ENCODE results near the gene NRARP. TPM values are rescaled to one million over a fixed set of nuclear protein-coding genes. Genes with fewer than 3 reads are reported as not detected.

Gene NRARP
- polyA plus RNA-seq, 1 experiment, result 0.17 TPM

GRCh38 chr9:137317718-137318511, 15.8 kb upstream of the NRARP start:
- H3K4me3 ChIP-seq (ENCODE audit: low read depth, low read length), result no peak overlapping the region
- no peaks in the 10 kb centered on the region for H3K36me3 ChIP-seq (ENCODE audit: control insufficient read depth, insufficient read depth, low read length)
- H3K27me3 ChIP-seq (ENCODE audit: control insufficient read depth, insufficient read depth, low read length), result no peaks in the 10 kb centered on the region
- ChIA-PET CTCF (interaction anchor here (1.0 to 2.3 kb wide), 4 partner anchors 11 to 16 kb away, joined by 3 to 8 read pairs (median 4); partner anchors contain the start of gene NRARP), POLR2A (no interaction called here)
- no peak for TF ChIP-seq CTCF (IDR thresholded peaks at IDR 0.05; ENCODE audit: insufficient read depth, low read depth, low read length)
- no peak for DNase-seq (ENCODE audit: low read depth)

- CTCF ChIA-PET, result interaction anchor here (0.5 to 2.3 kb wide), 2 partner anchors 15 to 218 kb away, joined by 3 to 8 read pairs; partner anchors contain the start of gene NRARP
- DNase-seq (ENCODE audit: low read depth), result no peak
- H3K4me3 ChIP-seq (ENCODE audit: low read depth, low read length), result no peak overlapping the region
- H3K27me3 ChIP-seq (ENCODE audit: control insufficient read depth, insufficient read depth, low read length), result no peaks in the 10 kb centered on the region
- POLR2A ChIA-PET, result no interaction called here
- H3K36me3 ChIP-seq (ENCODE audit: control insufficient read depth, insufficient read depth, low read length), result no peaks in the 10 kb centered on the region
- TF ChIP-seq CTCF (IDR thresholded peaks at IDR 0.05; ENCODE audit: insufficient read depth, low read depth, low read length), result no peak
Observed at GRCh38 chr9:137317021-137317717, 15.1 kb upstream of the NRARP start.

GRCh38 chr9:137316012-137316981, 14.2 kb upstream of the NRARP start:
- H3K27me3 ChIP-seq (ENCODE audit: control insufficient read depth, insufficient read depth, low read length), result no peaks in the 10 kb centered on the region
- no peaks in the 10 kb centered on the region for H3K36me3 ChIP-seq (ENCODE audit: control insufficient read depth, insufficient read depth, low read length)
- ChIA-PET POLR2A (no interaction called here), CTCF (interaction anchor here (0.5 to 2.3 kb wide), 2 partner anchors 14 to 219 kb away, joined by 3 to 8 read pairs; partner anchors contain the start of gene NRARP)
- no peak for TF ChIP-seq CTCF (IDR thresholded peaks at IDR 0.05; ENCODE audit: insufficient read depth, low read depth, low read length)
- no peak for DNase-seq (ENCODE audit: low read depth)
- peak overlapping the region; percentile 16 for H3K4me3 ChIP-seq (ENCODE audit: low read depth, low read length)

- no peaks in the 10 kb centered on the region for H3K27me3 ChIP-seq (ENCODE audit: control insufficient read depth, insufficient read depth, low read length)
- POLR2A ChIA-PET, result interaction anchor here (0.5 kb wide), 1 partner anchor 18 kb away, joined by 3 read pairs; no protein-coding TSS in a partner anchor
- H3K36me3 ChIP-seq (ENCODE audit: control insufficient read depth, insufficient read depth, low read length), result no peaks in the 10 kb centered on the region
- 0 out of 2 replicates have a peak overlapping the region, but pooled peaks have one; percentile 11 for H3K4me3 ChIP-seq (ENCODE audit: low read depth, low read length)
- CTCF ChIA-PET, result interaction anchor here (2.3 kb wide), 1 partner anchor 13 kb away, joined by 8 read pairs; the partner anchor contains the start of gene NRARP
- no peak for TF ChIP-seq CTCF (IDR thresholded peaks at IDR 0.05; ENCODE audit: insufficient read depth, low read depth, low read length)
- no peak for DNase-seq (ENCODE audit: low read depth)
Observed at GRCh38 chr9:137315581-137316011, 13.5 kb upstream of the NRARP start.

Data from BJ (cell line).